ENCODE measurements around the gene IRX4.

DNA sequence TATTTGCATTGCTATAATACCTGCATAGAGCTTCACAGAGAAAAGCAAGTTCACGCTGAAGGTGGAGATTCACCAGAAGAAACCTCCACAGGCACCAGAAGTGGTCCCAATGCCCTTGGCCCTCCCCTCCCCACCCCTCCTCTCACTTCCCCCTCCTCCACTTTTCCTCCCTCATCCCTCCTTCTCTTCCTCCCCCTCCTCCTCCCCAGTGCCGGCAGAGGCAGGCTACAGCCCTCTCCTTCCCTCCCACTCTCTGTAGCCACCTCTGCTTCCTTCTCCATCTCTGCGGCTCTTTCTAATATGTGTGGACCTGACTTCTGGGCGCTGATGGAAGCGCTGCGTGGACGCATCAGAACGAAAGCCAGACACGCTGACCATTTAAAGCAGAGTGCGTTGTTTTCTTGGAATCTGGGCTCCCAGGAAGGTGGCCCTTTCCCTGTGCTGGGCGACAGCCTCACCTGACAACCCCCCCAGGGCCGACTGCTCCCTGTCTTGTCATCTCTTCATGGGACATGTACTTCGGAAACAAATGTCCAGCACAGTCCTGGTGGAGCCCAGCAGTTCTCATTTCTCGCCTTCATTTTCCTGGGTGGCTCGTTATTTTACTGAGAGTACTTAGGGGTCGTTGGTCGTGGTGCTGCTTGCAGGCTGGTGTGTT is 52.0 kb downstream of the IRX4 start:
- TF ChIP-seq KLF6 (CRISPR knock-in tag; IDR thresholded peaks at IDR 0.05; ENCODE audit: borderline replicate concordance) (no peak), TEAD1 (CRISPR knock-in tag; IDR thresholded peaks at IDR 0.05) (no peak), HMG20A (CRISPR knock-in tag; conservative IDR thresholded peaks at IDR 0.05) (no peak), YY1 (IDR thresholded peaks at IDR 0.05; ENCODE audit: borderline replicate concordance in 1 of 3, control insufficient read depth in 1 of 3, extremely low read depth in 1 of 3, insufficient read depth in 3 of 3, insufficient read length in 1 of 3, insufficient replicate concordance in 2 of 3, low read depth in 1 of 3, low read length in 2 of 3) (no peak), RCOR1 (IDR thresholded peaks at IDR 0.05; ENCODE audit: borderline replicate concordance in 1 of 2, low read depth in 2 of 2, low read length in 2 of 2) (no peak), ZNF583 (CRISPR knock-in tag; IDR thresholded peaks at IDR 0.05) (no peak), CREM (IDR thresholded peaks at IDR 0.05; ENCODE audit: low read depth) (no peak), POLR2A (conservative IDR thresholded peaks at IDR 0.05) (no peak), ZNF707 (CRISPR knock-in tag; conservative IDR thresholded peaks at IDR 0.05) (no peak), NR1H2 (CRISPR knock-in tag; IDR thresholded peaks at IDR 0.05) (no peak), CBX1 (IDR thresholded peaks at IDR 0.05; ENCODE audit: low read depth) (no peak)
- TF ChIP-seq, protein P1, sequence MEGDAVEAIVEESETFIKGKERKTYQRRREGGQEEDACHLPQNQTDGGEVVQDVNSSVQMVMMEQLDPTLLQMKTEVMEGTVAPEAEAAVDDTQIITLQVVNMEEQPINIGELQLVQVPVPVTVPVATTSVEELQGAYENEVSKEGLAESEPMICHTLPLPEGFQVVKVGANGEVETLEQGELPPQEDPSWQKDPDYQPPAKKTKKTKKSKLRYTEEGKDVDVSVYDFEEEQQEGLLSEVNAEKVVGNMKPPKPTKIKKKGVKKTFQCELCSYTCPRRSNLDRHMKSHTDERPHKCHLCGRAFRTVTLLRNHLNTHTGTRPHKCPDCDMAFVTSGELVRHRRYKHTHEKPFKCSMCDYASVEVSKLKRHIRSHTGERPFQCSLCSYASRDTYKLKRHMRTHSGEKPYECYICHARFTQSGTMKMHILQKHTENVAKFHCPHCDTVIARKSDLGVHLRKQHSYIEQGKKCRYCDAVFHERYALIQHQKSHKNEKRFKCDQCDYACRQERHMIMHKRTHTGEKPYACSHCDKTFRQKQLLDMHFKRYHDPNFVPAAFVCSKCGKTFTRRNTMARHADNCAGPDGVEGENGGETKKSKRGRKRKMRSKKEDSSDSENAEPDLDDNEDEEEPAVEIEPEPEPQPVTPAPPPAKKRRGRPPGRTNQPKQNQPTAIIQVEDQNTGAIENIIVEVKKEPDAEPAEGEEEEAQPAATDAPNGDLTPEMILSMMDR (IDR thresholded peaks at IDR 0.05 in 2 of 3, conservative IDR thresholded peaks at IDR 0.05 in 1 of 3; ENCODE audit: insufficient read depth in 2 of 3, low read depth in 1 of 3, low read length in 3 of 3), result no peak

Data from K562 (cell line).